COLO668 (cell line): ENCODE data around the gene COL26A1.

Experiments
- DNase-seq: peaks from one replicate; lab custom pipeline; 2025; ENCODE audit not compliant: unreplicated experiment; lab: John Stamatoyannopoulos, UW

COL26A1 gene

GRCh38 chr7:101370836-101371235 is 8.2 kb downstream of the COL26A1 start:
- DNase-seq, result no peak

- no peak for DNase-seq
Observed at GRCh38 chr7:101373812-101374614, 11.3 kb downstream of the COL26A1 start.

GRCh38 chr7:101374990-101375389 is 12.3 kb downstream of the COL26A1 start:
- DNase-seq, result no peak

- no peak for DNase-seq
Observed at GRCh38 chr7:101376601-101377000, 13.9 kb downstream of the COL26A1 start.

- DNase-seq, result no peak
Observed at GRCh38 chr7:101377189-101377736, 14.6 kb downstream of the COL26A1 start.

DNA sequence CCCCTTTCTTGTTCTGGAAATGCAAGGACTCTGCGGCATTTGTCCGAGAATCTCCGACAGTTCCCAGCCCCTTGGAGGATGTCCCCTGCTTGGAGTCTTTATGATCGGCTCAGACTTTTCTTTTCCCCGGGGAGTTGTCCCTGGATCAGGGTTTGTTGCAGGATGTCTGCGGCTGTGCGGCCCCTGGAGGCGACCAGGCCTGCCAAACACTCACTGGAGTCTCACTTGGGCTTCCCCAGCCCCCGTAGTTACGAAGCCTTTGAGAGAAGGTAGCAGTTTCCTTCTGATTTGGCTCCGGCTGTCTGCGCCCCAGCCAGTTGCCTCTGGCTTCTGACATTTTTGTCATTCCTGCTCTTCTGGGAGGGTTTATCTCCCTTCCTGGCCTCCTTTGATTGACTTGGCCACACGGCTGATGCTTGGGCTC is 16.1 kb downstream of the COL26A1 start:
- DNase-seq, result no peak

DNA sequence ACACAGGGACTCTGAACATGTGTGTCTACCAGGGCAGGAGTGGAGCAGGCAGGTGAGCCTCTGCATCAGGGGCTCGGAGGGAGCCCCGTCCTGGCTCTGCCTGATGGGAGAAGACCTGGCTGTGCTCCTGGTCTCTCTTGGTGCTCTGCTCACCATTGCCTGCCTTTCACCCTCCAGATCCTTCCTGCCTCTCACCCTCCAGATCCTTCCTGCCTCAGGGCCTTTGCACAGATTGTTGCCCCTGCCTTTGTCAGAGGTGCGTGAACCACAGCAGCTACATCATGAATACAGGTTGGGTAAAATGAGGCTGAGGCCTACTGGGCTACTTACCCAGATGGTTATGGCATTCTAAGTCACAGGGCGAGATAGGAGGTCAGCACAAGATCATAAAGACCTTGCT is 16.6 kb downstream of the COL26A1 start:
- DNase-seq, result no peak

DNA sequence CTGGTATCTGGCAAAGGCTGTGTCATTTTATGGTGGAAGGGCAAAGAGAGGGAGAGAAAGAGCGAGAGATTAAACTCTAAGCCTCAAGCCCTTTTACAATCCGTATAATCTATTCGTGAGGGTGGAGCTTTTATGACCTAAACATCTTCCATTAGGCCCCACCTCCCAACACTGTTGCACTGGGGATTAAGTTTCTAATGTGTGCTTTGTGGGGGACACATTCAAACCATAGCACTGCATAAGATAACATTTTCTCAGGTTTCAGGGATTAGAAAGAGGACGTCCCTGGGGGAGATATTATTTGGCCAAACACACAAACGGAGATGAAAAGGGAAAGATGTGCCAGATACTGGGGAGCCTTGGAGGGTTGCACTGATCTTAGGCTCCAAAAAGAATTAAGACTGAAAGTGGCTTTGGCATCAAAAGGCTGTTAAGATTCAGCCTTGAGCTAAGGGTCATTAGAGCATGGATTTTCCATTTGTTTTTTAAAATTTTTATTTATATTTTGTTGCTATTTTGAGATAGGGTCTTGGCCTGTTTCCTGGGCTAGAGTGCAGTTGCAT is 19.0 kb downstream of the COL26A1 start:
- no peak for DNase-seq

DNA sequence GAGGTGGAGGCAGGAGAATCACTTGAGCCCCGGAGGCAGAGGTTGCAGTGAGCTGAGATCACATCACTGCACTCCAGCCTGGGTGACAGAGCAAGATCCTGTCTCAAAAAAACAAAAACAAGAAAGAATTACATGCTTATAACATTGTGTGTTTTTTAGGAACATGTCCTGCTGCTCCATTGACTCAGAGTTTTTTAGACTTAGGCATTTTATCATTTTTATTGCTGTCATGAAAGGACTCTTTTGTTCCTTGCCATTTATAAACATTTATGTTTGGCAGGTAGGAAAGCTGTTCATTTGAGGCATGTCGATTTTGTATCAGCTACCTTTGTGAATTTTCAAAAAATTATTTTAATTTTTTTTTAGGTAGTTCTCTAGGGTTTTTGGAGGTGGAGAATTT is 20.3 kb downstream of the COL26A1 start:
- no peak for DNase-seq

GRCh38 chr7:101386177-101386557 is 23.5 kb downstream of the COL26A1 start:
- no peak for DNase-seq

DNA sequence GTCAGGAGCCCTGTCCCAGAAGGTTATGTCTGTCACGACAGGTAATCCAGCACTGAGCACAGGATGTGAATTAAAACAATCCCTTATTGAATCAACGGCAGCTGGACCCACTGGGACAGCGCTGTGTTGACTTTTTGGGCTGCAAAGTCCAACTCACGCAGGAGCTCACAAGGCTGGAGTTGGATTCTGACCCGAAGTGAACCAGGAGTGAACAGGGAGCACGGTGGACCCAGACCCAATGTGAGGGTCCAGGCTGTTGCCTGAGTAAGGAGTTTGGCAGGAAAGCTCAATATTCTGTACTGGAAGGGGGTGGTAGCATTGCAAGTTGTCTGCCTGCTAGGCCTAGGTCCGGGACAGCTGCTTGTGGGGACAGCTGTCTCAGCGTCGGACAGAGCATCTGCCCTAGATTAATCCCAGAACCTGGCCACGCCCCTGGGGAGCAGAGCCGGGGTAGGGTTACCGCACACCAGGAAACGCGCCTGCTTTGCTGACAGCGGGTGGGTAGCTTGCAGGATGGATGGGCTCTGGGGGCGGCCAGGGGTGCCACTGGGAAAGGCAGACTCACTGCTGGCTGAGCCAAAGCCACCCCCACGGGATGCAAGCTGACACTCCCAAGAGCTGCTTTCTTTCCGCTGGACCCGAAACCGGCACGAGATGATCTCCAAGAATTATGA is 24.0 kb downstream of the COL26A1 start:
- DNase-seq, result peak; percentile 87

GRCh38 chr7:101390901-101391301 is 28.2 kb downstream of the COL26A1 start:
- peak; percentile 19 for DNase-seq

GRCh38 chr7:101391991-101392390 is 29.3 kb downstream of the COL26A1 start:
- DNase-seq, result no peak

- DNase-seq, result no peak
Observed at GRCh38 chr7:101393865-101394264, 31.2 kb downstream of the COL26A1 start.

DNA sequence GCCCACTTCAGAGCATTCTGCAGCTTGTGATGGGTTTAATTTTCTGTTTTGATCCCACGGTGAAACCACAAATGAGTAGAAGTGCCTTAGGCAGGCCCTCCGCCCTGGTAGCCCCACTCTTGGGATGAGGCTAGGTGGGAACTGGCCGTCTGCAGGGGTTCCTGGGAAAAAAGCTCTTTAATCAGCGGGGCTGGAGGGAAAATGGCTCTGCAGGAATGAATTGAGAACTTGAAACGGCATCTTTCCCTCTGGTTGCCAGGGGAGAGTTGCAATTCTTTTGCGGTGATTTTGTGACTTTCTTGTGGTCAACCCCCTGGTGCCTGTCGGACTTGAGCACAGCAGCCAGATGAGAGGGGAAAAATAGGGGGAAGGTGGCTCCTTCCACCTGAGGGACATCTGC is 32.7 kb downstream of the COL26A1 start:
- DNase-seq, result no peak

DNA sequence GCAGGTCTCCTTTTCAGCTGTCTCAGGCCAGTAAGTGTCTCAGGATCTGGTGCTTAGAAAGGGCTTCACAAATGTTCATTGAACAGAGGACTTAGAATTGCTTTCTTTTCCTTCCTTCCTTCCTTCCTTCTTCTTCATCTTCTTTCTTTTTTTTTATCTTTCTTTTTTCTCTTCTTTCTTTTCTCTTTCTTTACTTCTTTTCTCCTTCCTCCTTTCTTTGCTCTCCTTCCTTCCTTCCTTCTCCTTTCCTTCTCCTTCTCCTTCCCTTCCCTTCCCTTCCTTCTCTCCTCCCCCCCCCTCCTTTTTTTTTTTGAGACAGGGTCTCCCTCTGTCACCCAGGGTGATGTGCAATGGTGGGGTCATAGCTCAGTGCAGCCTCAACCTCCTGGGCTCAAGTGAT is 34.6 kb downstream of the COL26A1 start:
- DNase-seq, result no peak

- no peak for DNase-seq
Observed at GRCh38 chr7:101397770-101398324, 35.2 kb downstream of the COL26A1 start.

GRCh38 chr7:101398396-101399289 is 36.0 kb downstream of the COL26A1 start:
- DNase-seq, result no peak

DNA sequence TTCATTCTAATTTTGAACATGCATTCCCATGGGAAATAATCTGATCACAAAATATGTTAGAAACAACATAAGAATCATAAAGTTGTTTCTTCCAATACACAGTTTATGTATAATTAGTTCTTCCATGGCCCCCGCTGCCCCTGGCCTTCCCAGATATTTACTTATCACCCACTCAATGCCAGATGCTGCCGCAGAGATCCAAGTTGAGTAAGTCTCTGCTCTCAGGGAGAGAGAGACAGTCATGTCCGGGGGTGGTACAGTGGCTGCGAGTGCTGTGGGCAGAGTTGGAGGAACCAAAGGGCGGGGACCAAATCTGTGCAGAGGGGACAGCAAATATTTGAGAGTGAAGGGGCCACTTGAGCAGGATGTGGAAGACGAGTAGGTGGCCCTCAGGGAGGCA is 37.1 kb downstream of the COL26A1 start:
- DNase-seq, result no peak

DNA sequence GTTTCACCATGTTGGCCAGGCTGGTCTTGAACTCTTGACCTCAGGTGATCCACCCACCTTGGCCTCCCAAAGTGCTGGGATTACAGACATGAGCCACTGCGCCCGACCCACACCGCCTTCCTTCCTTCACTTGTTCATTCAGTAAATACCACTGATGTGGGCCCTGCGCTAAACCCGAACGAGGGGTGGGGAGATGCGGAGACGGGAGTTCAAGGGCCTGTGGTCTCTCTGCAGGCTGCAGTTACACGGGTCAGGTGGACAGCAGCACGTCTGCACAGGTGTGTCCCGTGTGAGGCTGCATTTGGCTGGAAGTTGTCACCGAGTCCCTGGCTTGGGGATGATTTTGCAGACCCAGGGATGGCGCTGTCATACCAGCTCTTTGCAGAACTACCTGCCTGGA is 38.1 kb downstream of the COL26A1 start:
- no peak for DNase-seq
